IMR-90 (cell line): ENCODE data around the gene CTNND2. TPM values are rescaled to one million over a fixed set of nuclear protein-coding genes. Genes with fewer than 3 reads are reported as not detected.

ENCODE experiments used
- ATAC-seq: fragments of 200-7000 bp; cut with Tn5 transposase; 2 replicates; pipeline ENCODE4 v1.9.1; 2020; ENCODE audit warnings: low read depth, mild to moderate bottlenecking, moderate library complexity
- BruUV-seq: library from RNA; stranded (reverse); fragments of 400-500 nt; replicated peaks from 2 replicates; lab custom pipeline; 2021; lab: Mats Ljungman, UMichigan
- CTCF ChIA-PET: fragments of 300-600 bp; formaldehyde crosslinking; extraction: SDS; loops from one replicate; lab custom pipeline; 2021; ENCODE audit warnings: antibody characterized with exemption; lab: Yijun Ruan, JAX
- POLR2A ChIA-PET: fragments of 300-600 bp; sonication (Branson Sonifier 250); formaldehyde crosslinking; loops from one replicate; lab custom pipeline; 2022; ENCODE audit warnings: antibody characterized with exemption; ENCODE audit not compliant: unreplicated experiment; lab: Charles Lee
- DNase-seq: peaks from one replicate; pipeline ENCODE4 v3.0.0; 2013
- H2AFZ ChIP-seq: replicated peaks from 2 replicates; pipeline ENCODE3; 2013; ENCODE audit warnings: low read length, mild to moderate bottlenecking; ENCODE audit not compliant: poor library complexity
- H2AK5ac ChIP-seq: 2 replicates; pipeline ENCODE4 v1.6.1; 2013; ENCODE audit warnings: low read depth, low read length, inconsistent platforms
- H2AK9ac ChIP-seq: replicated peaks from 2 replicates; pipeline ENCODE3; 2013; ENCODE audit warnings: mild to moderate bottlenecking, low read depth, low read length, moderate library complexity; ENCODE audit not compliant: poor library complexity
- H2BK120ac ChIP-seq: 2 replicates; pipeline ENCODE4 v1.6.1; 2013; ENCODE audit warnings: low read depth, low read length, inconsistent platforms
- H2BK15ac ChIP-seq: 3 replicates; pipeline ENCODE4 v1.6.1; 2013; ENCODE audit warnings: low read depth, low read length, inconsistent platforms
- H2BK20ac ChIP-seq: 2 replicates; pipeline ENCODE4 v1.6.1; 2013; ENCODE audit warnings: low read depth, mild to moderate bottlenecking, inconsistent platforms, low read length, moderate library complexity
- H2BK5ac ChIP-seq: 2 replicates; pipeline ENCODE4 v1.6.1; 2013; ENCODE audit warnings: mild to moderate bottlenecking, low read depth, low read length, inconsistent platforms; ENCODE audit not compliant: poor library complexity, severe bottlenecking
- H3K14ac ChIP-seq: replicated peaks from 2 replicates; pipeline ENCODE4 v1.6.1; 2013; ENCODE audit warnings: low read depth, low read length, inconsistent platforms
- H3K18ac ChIP-seq: 2 replicates; pipeline ENCODE4 v1.6.1; 2013; ENCODE audit warnings: low read depth, low read length, control low read depth
- H3K23ac ChIP-seq: 2 replicates; pipeline ENCODE4 v1.6.1; 2013; ENCODE audit warnings: low read depth, low read length, inconsistent platforms
- H3K27ac ChIP-seq: 2 replicates; pipeline ENCODE4 v1.5.1; 2013; ENCODE audit warnings: mild to moderate bottlenecking, control low read depth, low read length; ENCODE audit not compliant: insufficient read depth
- H3K27me3 ChIP-seq: 2 replicates; pipeline ENCODE4 v1.6.1; 2013; ENCODE audit warnings: low read length; ENCODE audit not compliant: control insufficient read depth, insufficient read depth
- H3K36me3 ChIP-seq: 2 replicates; pipeline ENCODE4 v1.6.1; 2013; ENCODE audit warnings: low read length, mixed read lengths; ENCODE audit not compliant: control insufficient read depth, insufficient read depth
- H3K4ac ChIP-seq: 2 replicates; pipeline ENCODE4 v1.6.1; 2013; ENCODE audit warnings: low read depth, low read length, inconsistent platforms
- H3K4me1 ChIP-seq: 2 replicates; pipeline ENCODE4 v1.6.1; 2013; ENCODE audit warnings: low read length, mixed read lengths; ENCODE audit not compliant: control insufficient read depth, insufficient read depth
- H3K4me2 ChIP-seq: 2 replicates; pipeline ENCODE4 v1.6.1; 2013; ENCODE audit warnings: low read depth, mild to moderate bottlenecking, control low read depth, low read length, moderate library complexity
- H3K4me3 ChIP-seq: 2 replicates; pipeline ENCODE4 v1.5.1; 2013; ENCODE audit warnings: low read depth, mild to moderate bottlenecking, control low read depth, low read length, moderate library complexity; ENCODE audit not compliant: insufficient read depth
- H3K56ac ChIP-seq: 2 replicates; pipeline ENCODE4 v1.6.1; 2013; ENCODE audit warnings: low read length, inconsistent platforms; ENCODE audit not compliant: insufficient read depth; ENCODE audit errors: extremely low read depth
- H3K79me1 ChIP-seq, 2 experiments: 2 replicates each; pipeline ENCODE4 v1.6.1; 2013; ENCODE audit warnings: low read length in 2 of 2, inconsistent platforms in 1 of 2, low read depth in 1 of 2
- H3K9ac ChIP-seq: 2 replicates; pipeline ENCODE4 v1.6.1; 2013; ENCODE audit warnings: low read depth, low read length, control low read depth
- H3K9me1 ChIP-seq: 2 replicates; pipeline ENCODE4 v1.6.1; 2013; ENCODE audit warnings: low read length, inconsistent platforms; ENCODE audit not compliant: insufficient read depth
- H3K9me3 ChIP-seq: 2 replicates; pipeline ENCODE4 v1.6.1; 2013; ENCODE audit warnings: low read length; ENCODE audit not compliant: control insufficient read depth, insufficient read depth
- H4K20me1 ChIP-seq: 2 replicates; pipeline ENCODE4 v1.6.1; 2013; ENCODE audit warnings: low read length, inconsistent platforms; ENCODE audit not compliant: insufficient read depth
- H4K5ac ChIP-seq: 2 replicates; pipeline ENCODE4 v1.6.1; 2013; ENCODE audit warnings: mild to moderate bottlenecking, low read depth, low read length, control low read depth
- H4K8ac ChIP-seq, 2 experiments: 2 replicates each; pipeline ENCODE4 v1.6.1; 2013; ENCODE audit warnings: low read depth in 2 of 2, low read length in 2 of 2, control low read depth in 1 of 2, inconsistent platforms in 1 of 2
- H4K91ac ChIP-seq: 2 replicates; pipeline ENCODE4 v1.6.1; 2013; ENCODE audit warnings: low read depth, low read length, inconsistent platforms; ENCODE audit not compliant: insufficient read depth
- RCOR1 ChIP-seq: IDR thresholded peaks from 2 replicates; pipeline ENCODE4 v1.6.1; 2012; ENCODE audit warnings: mild to moderate bottlenecking, low read length, improper control_type of control experiment; ENCODE audit not compliant: insufficient replicate concordance
- WGBS, 2 experiments: methylation state at CpG; one replicate each; pipeline versions ENCODE4 v1.1.5 to v1.1.7; 2013; ENCODE audit warnings: missing lambda C conversion rate in 2 of 2; ENCODE audit not compliant: insufficient read length in 1 of 2; ENCODE audit errors: extremely low coverage in 2 of 2; 5-methylcytosine and 5-hydroxymethylcytosine counted together
- dilution Hi-C: fragments of 300-500 bp; cut with HindIII; formaldehyde crosslinking; loops from one replicate; pipeline ENCODE4 v1.14.3; 2018; ENCODE audit warnings: low sequenced_read_pairs; ENCODE audit not compliant: unreplicated experiment
- in situ Hi-C: fragments of 300-500 bp; cut with MboI; formaldehyde crosslinking; loops from 3 replicates; pipeline ENCODE4 v1.14.3; 2019; ENCODE audit warnings: low sequenced_read_pairs, inconsistent platforms, mixed read lengths
- intact Hi-C: fragments of 100-400 bp; cut with micrococcal nuclease; formaldehyde crosslinking; loops from 2 replicates; pipeline ENCODE4 v1.10.0; 2022
- polyA plus RNA-seq, 3 experiments: library from polyadenylated mRNA; depleted of rRNA; stranded (reverse); fragments of >200 nt; gene quantifications; 2 replicates each; pipeline ENCODE4 v1.2.3, GENCODE V29; 2012; ENCODE audit warnings: low replicate concordance in 1 of 3
- total RNA-seq: library from RNA; depleted of rRNA; stranded (reverse); fragments of >200 nt; gene quantifications from 2 replicates; pipeline ENCODE4 v1.2.3, GENCODE V29; 2012

Gene CTNND2
- total and polyA plus RNA-seq, 2 of the 4 experiments (the other 2 are of a cell fraction) = not detected

GRCh38 chr5:10994091-10994986, 909.9 kb downstream of the CTNND2 start:
- Histone ChIP-seq H3K23ac (no peak overlapping the region), H3K9me1 (no peaks in the 10 kb centered on the region), H2AK9ac (no peak overlapping the region), H2AFZ (no peak overlapping the region), H2BK20ac (no peak overlapping the region), H3K27me3 (peaks cover 18% of the 10 kb centered on the region), H4K91ac (no peak overlapping the region), H3K9me3 (no peaks in the 10 kb centered on the region), H2BK15ac (no peak overlapping the region), H4K8ac (no peak overlapping the region), H3K14ac (no peak overlapping the region), H3K56ac (no peak overlapping the region), H4K20me1 (no peaks in the 10 kb centered on the region), H3K4ac (no peak overlapping the region), H3K18ac (no peak overlapping the region), H3K4me1 (no peaks in the 10 kb centered on the region), H3K36me3 (no peaks in the 10 kb centered on the region), H3K9ac (no peak overlapping the region), H2AK5ac (no peak overlapping the region), H4K5ac (no peak overlapping the region), H2BK120ac (no peak overlapping the region), H3K27ac (no peak overlapping the region), H3K79me1 (no peaks in the 10 kb centered on the region), H2BK5ac (no peak overlapping the region), H3K4me3 (no peak overlapping the region), H3K4me2 (no peak overlapping the region)
- BruUV-seq = no TSS peak
- CTCF ChIA-PET = no interaction called here
- ATAC-seq = no peak
- no peak for DNase-seq
- POLR2A ChIA-PET = no interaction called here
- intact Hi-C loops (no loop called here), in situ Hi-C loops (no loop called here), dilution Hi-C loops (no loop called here)
- TF ChIP-seq RCOR1 = no peak
- WGBS, 2 experiments = 73% methylated on average over 4 of the region's 30 CpGs; no CpG with 5 or more reads in 1 of the 2 experiments
